Measurements from ENCODE around the gene ALDH1B1.

- no peak for TF ChIP-seq CTCF (IDR thresholded peaks at IDR 0.05)
- TF ChIP-seq POLR2A (IDR thresholded peaks at IDR 0.05) = no peak
Observed at GRCh38 chr9:38373679-38374078, 18.8 kb upstream of the ALDH1B1 start.

Data from heart left ventricle (tissue), 13 donors.